SK-N-SH (cell line): ENCODE results near the gene ZNF148. TPM values are rescaled to one million over a fixed set of nuclear protein-coding genes. Genes with fewer than 3 reads are reported as not detected.
A peak's percentile ranks its signal among the peaks of the same experiment; 100 is the strongest.

Experiments
- CTCF ChIA-PET: fragments of 300-600, 350-600 bp; formaldehyde crosslinking; extraction: SDS; loops from one replicate; lab custom pipeline; 2021; lab: Yijun Ruan, JAX
- POLR2A ChIA-PET: fragments of 350-600 bp; sonication (Branson Sonifier 250); formaldehyde crosslinking; extraction: SDS; loops from one replicate; lab custom pipeline; 2020; ENCODE audit warnings: antibody characterized with exemption, inconsistent platforms; lab: Yijun Ruan, JAX
- DNase-seq: peaks from one replicate; pipeline ENCODE4 v3.0.0; 2012
- H2AFZ ChIP-seq: fragments of 200-600 bp; sonication (generic); 2 replicates; pipeline ENCODE4 v1.8.1; 2016; ENCODE audit warnings: antibody characterized with exemption, mild to moderate bottlenecking, low read depth
- H3F3A ChIP-seq: fragments of 200-600 bp; sonication (generic); replicated peaks from 2 replicates; pipeline ENCODE3; 2016; ENCODE audit warnings: antibody characterized with exemption, mild to moderate bottlenecking; ENCODE audit not compliant: insufficient read depth
- H3K27ac ChIP-seq, 2 experiments: fragments of 200-500 bp in 1 of 2; fragments of 200-600 bp in 1 of 2; sonication (Bioruptor generic) in 1 of 2; sonication (generic), shearing (Covaris generic) in 1 of 2; 2 replicates each; pipeline versions ENCODE4 v1.5.1 to v1.6.1; 2014 to 2016; ENCODE audit warnings: low read depth in 2 of 2, inconsistent platforms in 1 of 2, low read length in 1 of 2, mild to moderate bottlenecking in 1 of 2, mixed read lengths in 1 of 2
- H3K27me3 ChIP-seq: fragments of 200-600 bp; sonication (generic), shearing (Covaris generic); 2 replicates; pipeline ENCODE4 v1.6.1; 2016; ENCODE audit warnings: mixed run types; ENCODE audit not compliant: insufficient read depth
- H3K36me3 ChIP-seq, 2 experiments: fragments of 200-500 bp in 1 of 2; fragments of 200-600 bp in 1 of 2; sonication (Bioruptor generic) in 1 of 2; sonication (generic) in 1 of 2; replicated peaks in 1 of 2; 2 replicates each; pipeline versions ENCODE3 to v1.5.1; 2014 to 2016; ENCODE audit warnings: low read length in 1 of 2, mild to moderate bottlenecking in 1 of 2; ENCODE audit not compliant: insufficient read depth in 2 of 2, control insufficient read depth in 1 of 2
- H3K4me1 ChIP-seq, 2 experiments: fragments of 200-500 bp in 1 of 2; fragments of 200-600 bp in 1 of 2; sonication (Bioruptor generic) in 1 of 2; sonication (generic), shearing (Covaris generic) in 1 of 2; 2 replicates each; pipeline versions ENCODE4 v1.5.1 to v1.6.1; 2014 to 2016; ENCODE audit warnings: low read depth in 1 of 2, low read length in 1 of 2, mixed run types in 1 of 2; ENCODE audit not compliant: insufficient read depth in 2 of 2, control insufficient read depth in 1 of 2
- H3K4me2 ChIP-seq: fragments of 200-600 bp; sonication (generic), shearing (Covaris generic); 2 replicates; pipeline ENCODE4 v1.6.1; 2017; ENCODE audit warnings: mixed run types
- H3K4me3 ChIP-seq, 2 experiments: fragments of 200-500 bp in 1 of 2; fragments of 200-600 bp in 1 of 2; sonication (Bioruptor generic) in 1 of 2; sonication (generic), shearing (Covaris generic) in 1 of 2; 2 replicates each; pipeline versions ENCODE4 v1.5.1 to v1.8.1; 2014 to 2016; ENCODE audit warnings: low read depth in 2 of 2, inconsistent platforms in 1 of 2, low read length in 1 of 2, mild to moderate bottlenecking in 1 of 2, mixed read lengths in 1 of 2, moderate library complexity in 1 of 2
- H3K79me2 ChIP-seq: fragments of 200-600 bp; sonication (generic); 2 replicates; pipeline ENCODE4 v1.8.1; 2017; ENCODE audit warnings: mild to moderate bottlenecking; ENCODE audit not compliant: insufficient read depth
- H3K9ac ChIP-seq: fragments of 200-600 bp; sonication (generic); 2 replicates; pipeline ENCODE4 v1.6.1; 2017; ENCODE audit warnings: mixed run types
- H3K9me2 ChIP-seq: fragments of 200-600 bp; sonication (generic); 2 replicates; pipeline ENCODE4 v1.6.1; 2017; ENCODE audit warnings: mixed run types
- H3K9me3 ChIP-seq: fragments of 200-600 bp; sonication (generic); 2 replicates; pipeline ENCODE4 v1.6.1; 2017; ENCODE audit warnings: mixed run types, mild to moderate bottlenecking, moderate library complexity
- H4K20me1 ChIP-seq: fragments of 200-600 bp; sonication (generic); 2 replicates; pipeline ENCODE4 v1.6.1; 2017; ENCODE audit warnings: mild to moderate bottlenecking, mixed run types; ENCODE audit not compliant: insufficient read depth
- EP300 ChIP-seq, 2 experiments: IDR thresholded peaks; 2 replicates each; pipeline versions ENCODE4 v1.4.0 to v1.6.1; 2012; ENCODE audit warnings: borderline replicate concordance in 1 of 2, low read depth in 1 of 2, low read length in 1 of 2
- FOSL2 ChIP-seq: IDR thresholded peaks from 2 replicates; pipeline ENCODE4 v1.4.0; 2012; ENCODE audit warnings: low read depth, mild to moderate bottlenecking, moderate library complexity, borderline replicate concordance
- GATA2 ChIP-seq: sonication (generic); formaldehyde crosslinking; IDR thresholded peaks from 2 replicates; pipeline ENCODE4 v1.5.0; 2020; ENCODE audit warnings: mild to moderate bottlenecking, missing genetic modification reagents
- JUND ChIP-seq: IDR thresholded peaks from 2 replicates; pipeline ENCODE4 v1.4.0; 2012
- RAD21 ChIP-seq: IDR thresholded peaks from 2 replicates; pipeline ENCODE4 v1.6.1; 2012; ENCODE audit warnings: mild to moderate bottlenecking, low read length
- RFX5 ChIP-seq: IDR thresholded peaks from 2 replicates; pipeline ENCODE4 v1.6.1; 2012; ENCODE audit warnings: mild to moderate bottlenecking, improper control_type of control experiment, low read length
- SIN3A ChIP-seq: IDR thresholded peaks from 2 replicates; pipeline ENCODE4 v1.6.1; 2012; ENCODE audit warnings: low read depth, mild to moderate bottlenecking, low read length, moderate library complexity, borderline replicate concordance
- SMC3 ChIP-seq: IDR thresholded peaks from 2 replicates; pipeline ENCODE4 v1.6.1; 2012; ENCODE audit warnings: low read depth, low read length, improper control_type of control experiment
- TCF12 ChIP-seq: IDR thresholded peaks from 2 replicates; pipeline ENCODE4 v1.4.0; 2012
- WGBS: methylation state at CpG from one replicate; pipeline ENCODE4 v1.1.6; 2017; ENCODE audit warnings: low lambda C conversion rate; 5-methylcytosine and 5-hydroxymethylcytosine counted together
- polyA plus RNA-seq, 3 experiments: library from polyadenylated mRNA; depleted of rRNA; stranded (reverse); fragments of >200 nt; gene quantifications; 2 replicates each; pipeline ENCODE4 v1.2.3, GENCODE V29; 2012
- TF ChIP-seq, protein P1 (sequence below): IDR thresholded peaks from 2 replicates; pipeline ENCODE4; 2012
- TF ChIP-seq, protein P2 (sequence below): IDR thresholded peaks from 2 replicates; pipeline ENCODE4 v1.4.0; 2012; ENCODE audit warnings: low read depth, borderline replicate concordance
- TF ChIP-seq, protein P3 (sequence below): fragments of 200-600 bp; sonication (generic); IDR thresholded peaks from 2 replicates; pipeline ENCODE4 v1.6.1; 2017; ENCODE audit warnings: antibody characterized with exemption, mild to moderate bottlenecking, moderate library complexity

Gene ZNF148
- polyA plus RNA-seq, 1 of the 3 experiments (the other 2 are of a cell fraction): 5.1 TPM

DNA sequence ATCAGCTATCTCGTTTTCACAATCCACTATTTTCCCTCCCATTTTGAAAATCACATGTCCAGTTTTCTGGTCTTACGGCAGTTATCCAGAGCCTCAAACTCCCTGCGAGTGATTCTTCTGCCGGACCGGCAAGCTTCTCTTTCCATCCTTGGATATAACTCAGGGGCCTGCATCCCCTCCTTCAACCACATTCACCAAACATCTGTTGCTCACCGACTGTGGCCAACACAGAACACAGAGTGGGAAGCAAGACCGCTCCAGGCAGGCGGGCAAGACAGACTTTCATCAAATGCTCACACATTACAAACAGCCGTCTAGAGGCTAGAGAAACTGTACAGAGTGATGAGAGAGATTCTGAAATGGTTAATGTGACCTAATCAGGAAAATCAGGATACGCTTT lies 154.9 kb downstream of the ZNF148 start:
- Histone ChIP-seq H4K20me1 (no peaks in the 10 kb centered on the region), H3K4me3 (no peak overlapping the region)
- no peak for TF ChIP-seq SMC3
- no peak for TF ChIP-seq EP300 (IDR thresholded peaks at IDR 0.05; ENCODE audit: borderline replicate concordance in 1 of 2, low read depth in 1 of 2, low read length in 1 of 2)
- TF ChIP-seq JUND: no peak
- TF ChIP-seq, all 33 proteins: peak for 0
- Histone ChIP-seq H3K9me3 (no peaks in the 10 kb centered on the region), H3K9me2 (no peaks in the 10 kb centered on the region), H3K4me1 (no peaks in the 10 kb centered on the region), H3K27ac (no peak overlapping the region), H2AFZ (no peak overlapping the region), H3F3A (peaks cover 4% of the 10 kb centered on the region), H3K79me2 (no peaks in the 10 kb centered on the region), H3K27me3 (no peaks in the 10 kb centered on the region), H3K36me3 (no peaks in the 10 kb centered on the region), H3K4me2 (no peak overlapping the region), H3K9ac (no peak overlapping the region)
- WGBS: 89% methylated on average over 10 of the region's 10 CpGs
- ChIA-PET POLR2A (no interaction called here), CTCF (no interaction called here)
- DNase-seq: no peak

DNA sequence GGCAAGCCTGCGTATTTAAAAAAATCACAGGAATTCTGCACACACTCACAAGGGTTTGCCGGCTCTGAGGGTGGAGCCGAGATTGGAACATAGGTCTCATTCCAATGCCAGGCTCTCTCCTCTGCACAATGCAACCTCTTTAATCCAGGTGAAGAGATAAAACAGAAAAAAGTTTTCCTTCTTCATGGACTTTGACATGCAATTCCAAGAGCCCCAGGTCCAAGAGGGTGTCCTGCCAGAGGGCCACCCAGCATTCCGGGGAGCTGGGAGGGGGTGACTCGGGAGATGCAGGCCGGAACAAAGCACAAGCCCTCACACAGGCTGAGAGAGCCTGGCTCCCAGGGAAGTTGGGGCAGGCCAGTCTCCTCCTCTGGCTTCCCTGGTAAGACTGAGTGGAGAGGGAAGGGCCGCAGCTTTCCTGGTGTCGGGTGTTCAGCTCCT lies 155.8 kb downstream of the ZNF148 start:
- no peak for TF ChIP-seq RFX5
- TF ChIP-seq TCF12: no peak
- TF ChIP-seq, protein P1, sequence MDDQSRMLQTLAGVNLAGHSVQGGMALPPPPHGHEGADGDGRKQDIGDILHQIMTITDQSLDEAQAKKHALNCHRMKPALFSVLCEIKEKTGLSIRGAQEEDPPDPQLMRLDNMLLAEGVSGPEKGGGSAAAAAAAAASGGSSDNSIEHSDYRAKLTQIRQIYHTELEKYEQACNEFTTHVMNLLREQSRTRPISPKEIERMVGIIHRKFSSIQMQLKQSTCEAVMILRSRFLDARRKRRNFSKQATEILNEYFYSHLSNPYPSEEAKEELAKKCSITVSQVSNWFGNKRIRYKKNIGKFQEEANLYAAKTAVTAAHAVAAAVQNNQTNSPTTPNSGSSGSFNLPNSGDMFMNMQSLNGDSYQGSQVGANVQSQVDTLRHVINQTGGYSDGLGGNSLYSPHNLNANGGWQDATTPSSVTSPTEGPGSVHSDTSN: no peak
- TF ChIP-seq, protein P2, sequence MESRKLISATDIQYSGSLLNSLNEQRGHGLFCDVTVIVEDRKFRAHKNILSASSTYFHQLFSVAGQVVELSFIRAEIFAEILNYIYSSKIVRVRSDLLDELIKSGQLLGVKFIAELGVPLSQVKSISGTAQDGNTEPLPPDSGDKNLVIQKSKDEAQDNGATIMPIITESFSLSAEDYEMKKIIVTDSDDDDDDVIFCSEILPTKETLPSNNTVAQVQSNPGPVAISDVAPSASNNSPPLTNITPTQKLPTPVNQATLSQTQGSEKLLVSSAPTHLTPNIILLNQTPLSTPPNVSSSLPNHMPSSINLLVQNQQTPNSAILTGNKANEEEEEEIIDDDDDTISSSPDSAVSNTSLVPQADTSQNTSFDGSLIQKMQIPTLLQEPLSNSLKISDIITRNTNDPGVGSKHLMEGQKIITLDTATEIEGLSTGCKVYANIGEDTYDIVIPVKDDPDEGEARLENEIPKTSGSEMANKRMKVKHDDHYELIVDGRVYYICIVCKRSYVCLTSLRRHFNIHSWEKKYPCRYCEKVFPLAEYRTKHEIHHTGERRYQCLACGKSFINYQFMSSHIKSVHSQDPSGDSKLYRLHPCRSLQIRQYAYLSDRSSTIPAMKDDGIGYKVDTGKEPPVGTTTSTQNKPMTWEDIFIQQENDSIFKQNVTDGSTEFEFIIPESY: no peak
- Histone ChIP-seq H2AFZ (no peak overlapping the region), H3K4me2 (no peak overlapping the region), H3K27ac (no peak overlapping the region), H3F3A (peaks cover 6% of the 10 kb centered on the region), H3K36me3 (no peaks in the 10 kb centered on the region), H3K4me1 (peaks cover 0 to under 1% of the 10 kb centered on the region in 2 experiments; a peak in 1 of 4 replicates), H3K9me2 (no peaks in the 10 kb centered on the region), H3K9ac (no peak overlapping the region), H3K4me3 (no peak overlapping the region), H4K20me1 (no peaks in the 10 kb centered on the region), H3K27me3 (no peaks in the 10 kb centered on the region), H3K79me2 (no peaks in the 10 kb centered on the region), H3K9me3 (no peaks in the 10 kb centered on the region)
- ChIA-PET CTCF (no interaction called here), POLR2A (no interaction called here)
- 90% methylated on average over 6 of the region's 8 CpGs for WGBS
- no peak for DNase-seq

DNA sequence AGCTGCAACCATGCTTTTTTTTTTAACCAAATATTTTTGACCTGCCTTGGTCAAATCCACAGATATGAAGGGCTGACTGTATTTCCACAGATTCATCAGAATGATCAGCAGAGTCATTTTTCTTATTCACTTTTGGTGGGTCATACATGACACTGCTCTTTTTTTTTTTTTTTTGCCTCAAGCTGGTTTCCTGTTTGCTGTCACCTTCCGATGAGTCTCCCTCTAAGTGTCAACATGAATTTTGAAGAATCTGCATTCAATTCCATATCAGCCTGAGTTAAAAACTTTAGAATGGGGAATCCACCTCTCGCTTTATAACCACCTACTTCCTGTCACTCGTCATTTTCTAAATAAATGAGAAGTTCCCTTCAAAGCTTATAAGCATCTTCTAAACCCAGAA lies 160.4 kb downstream of the ZNF148 start:
- POLR2A ChIA-PET: no interaction called here
- TF ChIP-seq GATA2 (CRISPR knock-in tag) (no peak), TCF12 (peak; percentile 44; the same call in 1 of the 2 replicates), FOSL2 (0 out of 2 replicates have a peak, but pooled peaks have one; percentile 17), SIN3A (no peak), RAD21 (no peak)
- TF ChIP-seq, protein P3, sequence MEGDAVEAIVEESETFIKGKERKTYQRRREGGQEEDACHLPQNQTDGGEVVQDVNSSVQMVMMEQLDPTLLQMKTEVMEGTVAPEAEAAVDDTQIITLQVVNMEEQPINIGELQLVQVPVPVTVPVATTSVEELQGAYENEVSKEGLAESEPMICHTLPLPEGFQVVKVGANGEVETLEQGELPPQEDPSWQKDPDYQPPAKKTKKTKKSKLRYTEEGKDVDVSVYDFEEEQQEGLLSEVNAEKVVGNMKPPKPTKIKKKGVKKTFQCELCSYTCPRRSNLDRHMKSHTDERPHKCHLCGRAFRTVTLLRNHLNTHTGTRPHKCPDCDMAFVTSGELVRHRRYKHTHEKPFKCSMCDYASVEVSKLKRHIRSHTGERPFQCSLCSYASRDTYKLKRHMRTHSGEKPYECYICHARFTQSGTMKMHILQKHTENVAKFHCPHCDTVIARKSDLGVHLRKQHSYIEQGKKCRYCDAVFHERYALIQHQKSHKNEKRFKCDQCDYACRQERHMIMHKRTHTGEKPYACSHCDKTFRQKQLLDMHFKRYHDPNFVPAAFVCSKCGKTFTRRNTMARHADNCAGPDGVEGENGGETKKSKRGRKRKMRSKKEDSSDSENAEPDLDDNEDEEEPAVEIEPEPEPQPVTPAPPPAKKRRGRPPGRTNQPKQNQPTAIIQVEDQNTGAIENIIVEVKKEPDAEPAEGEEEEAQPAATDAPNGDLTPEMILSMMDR: no peak
- TF ChIP-seq, protein P1: peak; percentile 70
- WGBS: 37% methylated on average over 3 of the region's 3 CpGs

More for the DNA sequence above, 160.4 kb downstream of the ZNF148 start:
- H3K27me3 ChIP-seq: no peaks in the 10 kb centered on the region
- no peak for DNase-seq
- CTCF ChIA-PET: interaction anchor here (0.7 kb wide), 1 partner anchor 225 kb away, joined by 3 read pairs; no protein-coding TSS in a partner anchor
- H2AFZ ChIP-seq: no peak overlapping the region
- no peaks in the 10 kb centered on the region for H3K9me3 ChIP-seq
- peak overlapping the region in 1 of 2 experiments; percentile 73; a peak in 2 of 4 replicates for H3K27ac ChIP-seq
- H4K20me1 ChIP-seq: no peaks in the 10 kb centered on the region
- H3K79me2 ChIP-seq: no peaks in the 10 kb centered on the region
- peaks cover 2 to 13% of the 10 kb centered on the region in 2 experiments; a peak in 2 of 4 replicates for H3K4me1 ChIP-seq
- no peak overlapping the region for H3K4me2 ChIP-seq
- H3K4me3 ChIP-seq: no peak overlapping the region
- H3K36me3 ChIP-seq: no peaks in the 10 kb centered on the region
- peaks cover 8% of the 10 kb centered on the region for H3F3A ChIP-seq
- H3K9ac ChIP-seq: no peak overlapping the region
- H3K9me2 ChIP-seq: no peaks in the 10 kb centered on the region
